Stimulated activated CD8-positive, alpha-beta memory T cell treated with anti-CD3 and anti-CD28 coated beads, Interleukin-12 subunit alpha, Interleukin-12 subunit beta, amount 100 ng/mL, for 4 hours (primary cell): Measurements from ENCODE around the gene TCF3.

Experiments
- DNase-seq: peaks from one replicate; pipeline ENCODE4 v3.0.0-alpha.2; 2020; ENCODE audit warnings: low read depth

Gene TCF3

DNA sequence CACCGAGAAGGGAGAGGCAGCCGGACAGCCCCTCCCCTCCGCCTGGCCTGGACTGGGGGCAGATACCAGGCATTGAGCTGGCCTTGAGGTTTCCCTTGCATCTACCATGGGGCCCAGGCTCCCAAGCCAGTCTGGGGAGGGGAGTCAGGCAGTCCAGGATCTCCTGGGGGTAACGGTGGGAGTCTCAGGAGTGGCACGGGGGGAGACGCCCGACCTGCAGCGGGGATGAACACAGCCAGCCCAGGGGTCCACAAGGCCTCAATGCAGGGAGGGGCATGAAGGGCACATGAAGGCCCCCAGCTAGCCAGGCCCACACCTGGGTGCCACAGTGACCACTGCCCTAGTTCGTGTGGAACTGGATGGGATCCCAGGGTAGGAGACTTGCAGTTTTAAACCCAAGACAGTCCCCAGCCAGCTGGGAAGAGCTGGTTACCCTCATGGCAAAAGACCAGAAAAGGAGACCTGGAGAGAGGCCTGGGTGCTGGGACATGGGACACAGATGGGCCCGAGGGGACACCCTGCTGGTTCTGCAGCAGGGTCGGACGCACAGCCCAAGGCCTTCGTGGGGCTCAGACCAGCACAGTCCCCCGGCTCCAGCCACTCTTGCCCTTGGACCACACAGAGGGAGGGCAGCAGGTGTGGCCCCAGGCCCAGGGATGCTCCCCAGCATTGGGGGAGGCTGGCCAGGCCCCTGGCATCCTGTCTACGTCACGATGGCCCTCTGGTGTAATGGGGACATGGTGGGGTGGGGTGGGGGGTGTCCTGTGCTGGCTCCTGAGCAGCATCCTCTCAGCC lies 42.5 kb downstream of the TCF3 start:
- no peak for DNase-seq

DNA sequence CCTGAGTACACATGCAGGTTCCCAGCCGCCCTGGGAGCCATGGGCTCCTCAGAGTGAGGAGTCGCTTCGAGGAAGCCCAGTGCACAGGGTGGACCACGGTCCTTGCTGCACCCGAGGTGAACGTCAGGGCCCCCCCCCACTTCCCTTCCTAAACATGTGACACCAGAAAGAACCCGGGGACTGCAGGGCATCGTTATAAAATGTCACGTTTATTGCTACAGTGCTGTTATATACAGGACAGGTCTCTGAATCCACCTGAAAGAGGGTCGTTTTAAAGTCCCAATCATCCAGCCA lies 43.4 kb downstream of the TCF3 start:
- no peak for DNase-seq

DNA sequence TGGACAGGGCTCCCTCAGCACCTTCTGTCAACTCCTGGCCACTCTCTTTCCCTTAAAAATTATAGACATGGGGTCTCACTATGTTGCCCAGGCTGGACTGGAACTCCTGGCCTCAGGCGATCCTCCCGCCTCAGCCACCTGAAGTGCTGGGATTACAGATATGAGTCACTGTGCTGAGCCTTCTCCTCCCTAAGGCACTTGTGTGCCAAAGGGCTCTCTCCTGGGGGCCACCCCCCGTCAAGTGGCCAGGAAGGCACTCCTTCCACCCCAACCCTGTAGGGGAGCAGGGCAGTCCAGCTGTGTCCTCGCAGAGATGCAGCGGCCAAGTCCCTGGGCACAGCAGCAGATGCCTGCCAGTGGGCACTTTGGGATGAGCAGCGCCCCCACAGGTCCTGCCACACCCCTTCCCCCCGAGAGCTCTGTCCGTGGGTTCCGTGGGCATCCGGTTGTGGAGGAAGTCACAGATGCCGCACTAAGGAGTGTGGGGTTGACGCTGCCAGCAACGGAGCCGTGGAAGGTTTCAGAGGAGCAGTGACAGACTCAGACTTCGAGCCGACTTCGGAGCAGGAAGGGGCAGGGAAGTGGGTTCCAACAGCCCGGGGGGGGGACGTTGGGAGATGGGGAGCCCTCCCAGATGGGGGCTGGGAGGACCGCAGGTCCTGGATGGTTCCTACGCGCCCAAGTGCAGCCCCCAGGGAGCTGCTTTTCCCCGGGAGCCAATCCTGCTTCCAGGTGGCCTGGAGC lies 43.9 kb downstream of the TCF3 start:
- DNase-seq = no peak

DNA sequence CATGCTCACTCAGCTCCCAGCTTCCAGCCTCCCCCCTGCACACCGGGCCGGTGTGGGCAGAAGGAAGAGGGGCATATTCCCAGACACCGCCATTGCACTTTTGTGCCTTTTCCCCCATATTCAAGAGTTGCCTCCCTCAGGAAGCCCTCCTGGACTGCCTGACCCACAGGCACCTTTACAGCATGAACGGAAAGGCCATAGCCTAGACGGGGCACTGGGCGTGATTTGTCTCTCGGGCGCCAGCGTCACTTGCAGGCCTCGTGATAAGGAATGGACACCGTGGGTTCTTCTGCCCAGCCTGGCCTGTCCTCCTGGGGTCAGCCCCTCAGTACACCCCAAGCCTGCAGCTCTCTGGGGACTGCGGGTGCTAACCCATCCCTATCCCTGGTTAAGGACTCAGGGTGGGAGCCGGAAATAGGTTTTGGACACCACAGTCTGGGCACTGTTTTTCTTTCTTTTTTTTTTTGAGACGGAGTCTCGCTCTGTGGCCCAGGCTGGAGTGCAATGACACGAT lies 46.2 kb downstream of the TCF3 start:
- DNase-seq = no peak

DNA sequence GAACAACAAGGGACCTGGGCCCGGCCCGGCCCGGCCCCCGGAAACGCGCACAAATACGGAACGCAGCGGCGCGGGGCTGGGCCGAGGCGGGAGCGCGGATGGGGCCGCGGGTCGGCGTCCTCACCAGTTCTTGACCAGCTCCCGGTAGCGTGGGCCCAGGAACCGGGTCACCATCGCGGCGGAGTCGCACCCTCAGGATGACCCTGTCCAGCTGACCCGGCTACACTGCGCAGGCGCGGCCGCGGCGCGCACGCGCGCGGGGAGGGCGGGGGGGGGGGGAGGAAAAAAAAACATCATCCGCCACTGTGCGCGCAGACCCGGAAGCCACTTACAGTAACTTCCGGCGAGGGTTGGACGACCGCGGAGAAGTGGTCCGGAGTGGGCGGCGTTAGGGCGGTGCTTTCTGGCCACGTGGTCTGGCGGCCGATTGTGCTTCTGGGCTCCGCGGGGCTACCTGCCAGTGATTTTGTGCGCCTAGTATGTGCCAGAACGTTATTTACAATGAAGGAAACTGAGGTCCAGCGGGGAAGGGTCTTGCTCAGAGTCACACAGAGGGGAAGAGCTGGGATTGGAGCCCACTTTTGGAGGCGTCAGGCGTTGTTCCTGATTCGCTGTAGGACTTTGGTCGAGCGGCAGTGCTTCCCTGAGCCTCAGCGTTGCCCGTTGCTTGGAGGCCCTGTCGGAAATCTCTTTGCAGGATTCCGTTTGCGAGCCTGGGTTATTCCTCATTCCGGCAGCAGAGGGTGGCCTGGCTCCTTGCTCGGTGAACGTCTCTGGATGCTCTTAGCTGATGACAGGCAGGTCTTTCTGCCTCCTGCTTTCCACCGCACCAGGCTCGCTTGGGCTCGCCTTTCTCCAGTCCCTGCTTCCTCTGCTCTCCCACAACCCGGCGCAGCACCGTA lies 46.9 kb downstream of the TCF3 start, which contains the start of gene UQCR11:
Gene UQCR11 (minus strand): TSS at position 227 of the 902 bp plus-strand sequence. CDS start 53 bp downstream, at position 174.
- DNase-seq = peak; percentile 86

DNA sequence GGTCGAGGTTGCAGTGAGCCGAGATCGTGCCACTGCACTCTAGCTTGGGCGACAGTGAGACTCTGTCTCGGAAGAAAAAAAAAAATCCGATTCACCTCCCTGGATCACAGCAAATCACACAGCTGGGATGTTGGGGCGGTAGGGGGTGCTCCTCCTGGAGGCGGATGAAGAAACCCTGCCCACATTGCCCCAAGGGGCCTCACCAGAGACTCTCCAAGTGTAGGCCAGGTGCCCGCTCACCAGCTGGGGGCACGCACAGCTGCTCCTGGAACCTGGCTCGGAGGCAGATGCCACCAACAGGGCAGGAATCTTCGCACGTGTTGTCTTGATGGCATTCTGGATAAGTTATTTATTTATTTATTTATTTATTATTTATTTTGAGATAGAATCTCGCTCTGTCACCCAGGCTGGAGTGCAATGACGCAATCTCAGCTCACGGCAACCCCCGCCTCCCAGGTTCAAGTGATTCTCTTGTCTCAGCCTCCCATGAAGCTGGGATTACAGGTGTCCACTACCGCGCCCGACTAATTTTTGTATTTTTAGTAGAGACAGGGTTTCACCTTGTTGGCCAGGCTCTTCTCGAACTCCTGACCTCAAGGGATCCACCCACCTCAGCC lies 50.2 kb downstream of the TCF3 start:
- no peak for DNase-seq

DNA sequence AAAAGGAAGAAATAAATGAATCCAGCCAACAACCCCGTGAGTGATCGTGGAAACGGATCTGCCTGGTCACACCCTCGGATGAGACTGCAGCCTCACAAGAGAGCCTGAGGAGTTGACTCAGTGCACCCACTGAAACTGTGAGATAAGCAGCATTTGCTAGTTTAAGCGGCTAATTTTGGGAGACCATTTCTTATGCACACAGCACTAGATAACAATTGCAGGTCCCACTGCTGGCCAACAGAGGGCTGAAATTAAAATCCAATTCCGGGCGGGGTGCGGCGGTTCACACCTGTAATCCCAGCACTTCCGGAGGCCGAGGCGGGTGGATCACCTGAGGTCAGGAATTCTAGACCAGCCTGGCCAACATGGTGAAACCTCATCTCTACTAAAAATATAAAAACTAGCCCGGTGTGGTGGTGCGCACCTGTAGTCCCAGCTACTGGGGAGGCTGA lies 50.8 kb downstream of the TCF3 start:
- DNase-seq = no peak

DNA sequence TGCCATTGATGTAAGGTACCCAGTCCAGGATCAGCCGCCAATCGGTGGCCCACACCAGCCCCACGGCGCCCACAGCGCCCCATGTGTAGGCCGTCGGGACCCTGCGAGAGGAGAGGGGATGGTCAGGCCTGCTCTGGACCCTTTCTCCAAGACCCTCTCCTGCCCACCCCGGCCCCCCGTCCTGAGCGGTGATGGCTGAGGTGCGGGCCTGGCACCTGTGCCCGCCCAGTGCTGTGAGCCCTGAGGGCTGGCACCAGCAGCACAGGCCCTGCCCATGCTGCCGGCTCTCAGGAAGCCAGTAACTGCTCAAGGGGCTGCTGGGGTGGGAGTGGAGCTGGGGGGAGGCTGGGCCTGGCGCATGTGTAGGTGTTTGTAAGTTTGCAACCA lies 53.0 kb downstream of the TCF3 start:
- no peak for DNase-seq

DNA sequence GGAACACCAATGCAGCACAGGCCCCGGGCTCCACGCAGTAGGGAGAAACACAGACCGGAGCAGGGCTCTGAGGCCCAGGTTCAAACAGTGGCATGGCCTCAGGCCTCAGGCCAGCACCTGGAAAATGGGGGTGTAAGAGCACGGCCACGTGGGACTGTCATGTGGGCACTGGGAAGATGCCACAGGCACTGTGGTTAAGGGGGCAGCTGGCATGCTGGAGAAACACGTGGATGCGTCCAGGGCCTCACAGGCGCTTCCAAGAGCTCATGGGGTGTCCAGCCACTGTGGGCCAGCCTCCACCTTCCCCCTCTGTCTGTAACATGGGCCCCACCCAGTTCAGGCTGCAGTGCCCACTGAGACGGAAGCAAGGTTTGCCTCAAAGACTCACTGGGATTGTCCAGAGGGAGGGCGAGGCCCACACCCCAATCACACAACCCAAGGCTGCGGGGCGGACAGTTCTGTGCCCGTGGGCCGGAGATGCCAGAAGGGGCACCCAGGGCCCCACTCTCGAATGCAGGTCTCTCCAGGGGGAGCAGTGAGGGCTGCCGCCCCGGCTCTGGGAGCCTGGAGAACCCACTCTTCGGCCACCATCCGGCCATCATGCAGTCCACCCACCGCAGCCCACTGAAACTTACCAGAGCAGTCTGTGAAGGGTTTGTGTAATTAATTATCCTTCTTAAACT lies 53.5 kb downstream of the TCF3 start:
- DNase-seq = no peak

DNA sequence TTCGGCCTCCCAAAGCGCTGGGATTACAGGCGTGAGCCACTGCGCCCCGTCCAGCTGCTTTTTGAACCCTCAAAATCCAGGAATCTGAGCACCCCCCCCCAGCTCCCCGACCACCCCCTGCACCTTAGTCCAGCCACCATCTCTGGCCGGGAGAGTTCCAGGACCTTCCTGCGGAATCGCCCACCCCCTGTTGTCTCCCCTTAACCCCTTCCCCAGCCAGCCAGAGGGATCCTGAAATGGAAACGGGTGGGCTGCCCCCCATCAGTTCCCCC lies 59.0 kb downstream of the TCF3 start:
- DNase-seq = no peak

DNA sequence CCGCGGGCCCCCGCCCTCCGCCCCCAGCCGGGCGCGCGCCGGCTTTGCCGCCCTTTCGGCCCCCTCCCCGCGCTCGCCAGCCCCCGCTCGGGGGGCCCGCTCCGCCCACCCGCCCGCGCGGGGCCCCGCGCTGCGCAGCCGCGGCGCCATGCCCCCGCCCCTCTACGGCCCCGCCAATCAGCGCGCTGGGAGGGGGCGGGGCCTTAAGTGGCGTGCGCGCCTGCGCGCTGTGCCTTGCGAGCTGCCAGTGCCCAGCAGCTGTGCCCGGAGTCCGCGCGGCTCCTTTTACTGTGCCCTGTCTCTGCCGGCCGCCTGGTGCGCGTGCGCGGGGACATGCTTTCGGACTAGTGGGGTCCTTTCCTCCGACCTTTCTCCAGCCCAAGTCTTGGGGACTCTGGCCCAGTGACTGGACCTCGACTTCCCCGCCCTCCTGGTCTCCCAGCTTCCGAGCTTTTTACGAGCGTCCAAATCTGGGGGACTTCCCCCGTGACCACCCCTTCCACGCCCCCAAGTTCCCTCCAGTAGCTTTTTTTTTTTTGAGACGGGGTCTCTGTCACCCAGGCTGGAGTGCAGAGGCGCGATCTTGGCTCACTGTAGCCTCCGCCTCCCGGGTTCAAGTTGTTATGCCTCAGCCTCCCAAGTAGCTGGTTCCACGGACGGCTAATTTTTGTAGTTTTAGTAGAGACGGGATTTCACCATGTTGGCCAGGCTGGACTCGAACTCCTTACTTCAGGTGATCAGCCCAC lies 59.5 kb downstream of the TCF3 start, which contains the start of gene MBD3:
Gene MBD3 (minus strand): TSS at position 111 of the 746 bp plus-strand sequence. CDS start 234 bp downstream, outside the sequence.
- peak; percentile 83 for DNase-seq

DNA sequence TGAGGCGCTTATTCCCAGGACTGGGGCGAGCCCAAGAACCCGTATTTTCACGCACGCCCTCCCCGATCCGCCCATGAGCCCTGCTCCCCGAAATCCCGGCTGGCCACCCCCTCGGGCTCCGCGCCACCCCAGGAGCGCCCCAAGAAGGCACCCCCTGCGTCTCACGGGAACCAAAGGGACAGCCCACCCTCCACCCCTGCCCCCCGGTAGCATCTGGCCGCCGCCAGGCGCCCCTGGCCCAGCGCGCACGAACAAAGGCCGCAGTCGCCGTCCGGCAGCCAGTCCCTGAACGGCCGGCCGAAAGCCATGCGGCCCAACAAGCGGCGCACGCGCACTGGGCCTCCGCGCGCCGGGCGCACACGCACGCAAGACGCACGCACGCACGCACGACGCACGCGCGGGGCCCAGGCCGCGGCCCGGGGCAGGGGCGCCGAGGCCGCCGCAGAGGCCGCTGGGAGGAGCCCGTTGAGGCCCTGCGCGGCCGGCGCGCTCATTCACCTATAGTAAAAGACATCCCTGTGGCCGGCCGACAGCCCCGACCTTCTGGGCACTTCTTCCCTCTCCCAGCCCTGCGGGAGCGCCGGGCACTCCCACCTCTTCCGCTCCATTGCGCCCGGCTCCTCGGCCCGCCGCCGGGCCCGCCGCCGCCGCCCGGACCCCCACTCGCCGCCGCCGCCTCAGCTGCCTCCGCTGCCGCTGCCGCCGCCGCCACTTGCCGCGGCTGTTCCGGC lies 60.2 kb downstream of the TCF3 start:
- DNase-seq = peak; percentile 74

DNA sequence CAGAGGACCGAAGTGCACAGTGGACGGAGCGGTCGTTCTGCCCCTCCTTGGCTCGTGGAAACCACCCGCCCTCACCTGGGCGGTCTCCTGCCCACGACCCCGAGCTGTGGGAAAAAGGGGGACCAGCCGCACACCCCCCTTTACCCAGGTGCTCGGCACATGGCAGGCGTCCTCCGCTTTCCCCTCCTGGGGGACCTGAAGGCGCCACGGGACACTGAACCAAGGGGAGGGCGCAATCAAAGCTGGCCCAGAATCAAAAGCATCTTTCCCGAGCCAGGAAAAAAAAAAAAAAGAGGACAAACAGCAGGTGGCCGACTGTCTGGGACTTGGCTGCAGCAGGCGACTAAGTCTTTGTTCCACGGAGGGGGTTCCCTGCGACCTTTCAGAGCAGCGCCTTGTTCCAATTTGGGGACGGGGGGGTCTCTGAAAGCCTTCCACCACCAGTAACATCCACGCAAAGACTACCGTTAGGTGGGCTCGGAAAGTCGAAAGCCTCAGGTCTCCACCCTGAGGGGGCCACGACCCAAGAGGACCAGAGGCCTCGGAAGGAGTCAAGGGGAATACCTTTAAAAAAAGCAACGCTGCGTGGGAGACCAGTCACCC lies 60.9 kb downstream of the TCF3 start:
- DNase-seq = no peak

DNA sequence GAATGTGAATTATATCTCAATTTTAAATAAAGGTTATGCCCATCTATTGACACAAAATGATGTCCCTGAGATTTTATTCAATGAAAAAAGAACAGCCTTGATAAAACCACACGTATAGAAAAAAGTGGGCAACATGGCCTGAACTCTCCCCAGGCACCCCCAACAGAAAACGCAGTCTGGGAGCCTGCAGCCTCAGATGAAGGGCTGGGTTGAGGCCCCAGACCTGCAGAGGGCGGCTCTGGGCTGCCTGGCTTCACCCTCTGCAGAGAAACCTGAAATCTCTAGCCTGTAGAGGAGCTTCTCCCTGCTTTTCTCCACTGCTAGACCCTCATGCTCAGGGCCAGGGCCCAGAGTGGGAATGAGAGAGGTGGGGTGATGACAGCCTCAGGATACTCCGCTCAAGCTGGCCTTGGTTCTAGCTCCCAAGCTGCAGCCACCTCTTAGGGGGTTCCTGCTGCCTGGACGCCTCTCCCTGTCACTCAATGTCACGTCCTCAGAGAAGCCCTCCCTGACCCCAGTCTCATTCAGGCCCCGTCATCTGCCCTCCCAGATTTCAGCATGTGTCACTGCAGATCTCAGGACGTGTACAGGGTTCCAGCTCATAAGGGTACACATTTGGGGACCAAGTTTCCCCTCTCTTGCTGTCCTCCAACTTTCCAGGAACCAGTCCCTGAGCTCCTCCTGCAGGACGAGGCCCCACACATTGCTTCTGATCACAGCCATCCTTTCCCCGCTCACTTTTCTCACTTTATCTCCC lies 61.6 kb downstream of the TCF3 start:
- no peak for DNase-seq

DNA sequence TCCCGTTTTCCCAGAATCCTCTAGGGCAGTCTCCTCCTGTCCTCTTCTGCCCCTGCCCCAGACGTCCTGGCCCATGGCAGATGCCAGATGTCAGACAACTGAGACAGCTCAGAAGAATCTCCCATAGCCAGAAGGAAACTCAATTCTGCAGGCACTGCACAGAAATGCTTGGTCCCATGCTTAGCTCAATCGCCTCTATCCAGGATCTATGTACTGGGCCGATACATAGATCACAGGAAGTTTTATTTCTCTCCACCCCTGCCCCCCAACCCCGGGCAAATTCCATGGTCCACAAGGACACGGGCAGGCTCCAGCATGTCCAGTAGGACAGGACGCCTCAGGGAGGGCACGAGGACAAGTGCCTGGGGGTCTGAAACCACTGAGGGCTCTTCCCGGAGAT lies 64.5 kb downstream of the TCF3 start:
- no peak for DNase-seq

DNA sequence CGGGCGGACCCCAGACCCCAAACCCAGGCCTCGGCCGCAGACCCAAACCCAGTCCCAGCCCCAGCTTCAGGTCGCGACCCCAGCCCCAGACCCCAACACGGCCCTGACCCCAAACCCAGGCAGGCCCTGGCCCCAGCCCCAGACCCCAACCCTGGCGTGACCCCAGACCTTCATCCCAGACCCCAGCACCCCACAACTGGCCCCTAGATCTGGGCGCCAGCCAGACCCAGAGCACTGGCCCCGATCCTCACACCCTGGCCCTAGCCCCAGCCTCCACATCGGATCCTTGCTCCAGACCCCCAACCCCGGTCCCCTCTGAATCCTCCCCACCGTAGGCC lies 67.2 kb downstream of the TCF3 start:
- DNase-seq = no peak

DNA sequence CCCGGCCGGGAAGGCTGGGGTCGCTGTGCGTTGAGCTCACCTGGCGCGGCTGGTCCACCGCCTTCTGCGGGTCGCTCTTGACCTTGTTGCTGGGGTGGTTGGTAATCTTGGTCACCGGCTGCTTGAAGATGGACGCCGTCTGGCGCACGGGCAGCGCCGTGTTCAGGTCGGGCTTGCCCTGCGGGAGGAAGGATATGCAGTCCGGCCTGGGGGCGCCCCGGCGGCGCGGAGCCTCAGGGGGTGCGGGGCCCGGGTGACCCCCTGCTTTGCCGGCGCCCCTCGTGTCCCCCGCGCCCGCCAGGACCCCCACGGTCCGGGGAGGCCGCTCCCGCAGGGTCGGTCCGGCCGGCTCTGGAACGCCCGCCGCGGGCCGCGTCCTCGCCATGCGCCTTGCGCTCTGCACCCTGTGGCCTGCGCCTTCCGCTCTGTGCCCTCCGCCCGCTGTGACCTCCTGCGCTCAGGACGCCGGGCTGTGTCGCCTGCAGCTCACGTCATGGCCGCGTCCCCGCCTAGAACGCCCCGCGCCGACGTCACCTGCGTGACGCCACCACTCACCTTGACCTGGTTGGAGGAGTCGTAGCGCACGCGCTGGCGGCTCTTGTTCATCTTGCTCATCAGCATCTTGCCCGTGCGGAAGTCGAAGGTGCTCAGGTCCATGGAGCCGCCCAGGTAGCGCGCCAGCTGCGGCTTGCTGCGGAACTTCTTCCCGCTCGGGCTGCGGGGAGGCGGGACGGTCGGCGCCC lies 67.7 kb downstream of the TCF3 start:
- DNase-seq = no peak

DNA sequence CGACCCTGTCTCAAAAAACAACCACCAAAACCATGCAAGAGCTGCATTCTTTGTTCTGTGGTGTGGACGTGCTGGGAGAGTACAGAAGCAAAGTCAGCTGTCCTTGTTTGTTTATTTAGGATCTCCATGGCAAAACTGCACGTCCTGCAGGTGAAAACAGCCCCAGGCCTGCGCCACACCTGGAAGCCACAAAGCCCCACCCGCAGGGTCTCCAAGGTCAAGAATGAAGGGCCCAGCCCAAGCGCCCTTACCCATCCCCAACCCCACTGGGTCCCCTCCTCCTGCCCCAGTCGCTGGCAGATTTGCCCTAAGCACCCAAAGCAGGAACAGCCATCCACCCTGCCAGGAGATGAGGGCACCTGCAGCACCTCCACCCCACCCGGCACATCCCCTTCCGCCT lies 70.2 kb downstream of the TCF3 start:
- no peak for DNase-seq
